Heart left ventricle (tissue), 16 donors: ENCODE measurements around the gene CACNA1D. TPM values are rescaled to one million over a fixed set of nuclear protein-coding genes. Genes with fewer than 3 reads are reported as not detected.

Experiments used
- ATAC-seq, 4 donors: fragments of 200-7000 bp; cut with Tn5 transposase; one replicate each; pipeline ENCODE4 v1.9.1; 2020 to 2022; ENCODE audit warnings: moderate library complexity in 4 of 4, mild to moderate bottlenecking in 3 of 4, moderate number of reproducible peaks in 1 of 4
- DNase-seq, 5 donors: peaks; one replicate each; pipeline ENCODE4 v3.0.0-alpha.2; 2020
- H3K27ac ChIP-seq, 12 donors: fragments of 200-600 bp; sonication (generic) in 4 of 12; one replicate each; pipeline versions ENCODE4 v1.5.0 to v1.8.0; 2016 to 2022; ENCODE audit warnings: mild to moderate bottlenecking in 2 of 12
- H3K27me3 ChIP-seq, 9 donors: fragments of 200-600 bp; sonication (generic) in 2 of 9; one replicate each; pipeline versions ENCODE4 v1.5.1 to v1.8.0; 2016 to 2022; ENCODE audit warnings: mild to moderate bottlenecking in 3 of 9
- H3K36me3 ChIP-seq, 9 donors: fragments of 200-600 bp; sonication (generic) in 2 of 9; one replicate each; pipeline versions ENCODE4 v1.5.0 to v1.8.0; 2018 to 2022; ENCODE audit warnings: mild to moderate bottlenecking in 2 of 9
- H3K4me1 ChIP-seq, 12 donors: fragments of 200-600 bp; sonication (generic) in 4 of 12; one replicate each; pipeline versions ENCODE4 v1.5.0 to v1.8.0; 2016 to 2022; ENCODE audit warnings: mild to moderate bottlenecking in 3 of 12
- H3K4me3 ChIP-seq, 12 donors: fragments of 200-600 bp; sonication (generic) in 4 of 12; one replicate each; pipeline versions ENCODE4 v1.5.0 to v1.8.0; 2017 to 2022; ENCODE audit warnings: mild to moderate bottlenecking in 9 of 12, moderate library complexity in 4 of 12
- H3K9me3 ChIP-seq, 12 donors: fragments of 200-600 bp; sonication (generic) in 4 of 12; one replicate each; pipeline versions ENCODE4 v1.5.0 to v1.8.0; 2016 to 2022; ENCODE audit warnings: mild to moderate bottlenecking in 1 of 12
- POLR2A ChIP-seq, 2 donors: fragments of 450-650 bp; IDR thresholded peaks; one replicate each; pipeline ENCODE4 v1.6.1; 2017; ENCODE audit warnings: antibody characterized with exemption in 2 of 2, mild to moderate bottlenecking in 2 of 2, moderate library complexity in 2 of 2
- WGBS, 4 donors: extraction: QIAGEN DNeasy Blood & Tissue Kit in 2 of 4; methylation state at CpG; one replicate each; pipeline versions ENCODE4 v1.1.5 to v1.1.7; 2013 to 2018; 5-methylcytosine and 5-hydroxymethylcytosine counted together
- intact Hi-C, 10 donors: fragments of 100-400 bp; cut with DNase I; formaldehyde crosslinking; loops; one replicate each; pipeline versions ENCODE4 v1.11.1 to v1.14.2; 2022
- polyA plus RNA-seq, 2 donors: library from polyadenylated mRNA; stranded (reverse); fragments of 200-250 nt; gene quantifications; one replicate each; pipeline ENCODE4 v1.2.3, GENCODE V29; 2013
- total RNA-seq, 9 donors: library from RNA; depleted of rRNA in 2 of 9; stranded (reverse); fragments of >200 nt in 2 of 9; fragmentation: NEBNext Ultra II Directional in 3 of 9; extraction: Animal tissue kit (Norgen Biotek cat#: 25700) in 3 of 9; gene quantifications; one replicate each; pipeline versions ENCODE4 v1.1.0 to v1.2.4, GENCODE V29; 2016 to 2023
- TF ChIP-seq, protein P1 (sequence below), 12 donors: fragments of 200-600 bp; sonication (generic) in 4 of 12; IDR thresholded peaks; one replicate each; pipeline versions ENCODE4 v1.5.0 to v1.8.0; 2018 to 2022; ENCODE audit warnings: antibody characterized with exemption in 12 of 12, mild to moderate bottlenecking in 5 of 12
- donor health status: ischemic (EF 13 %, LVEDD 7.1; RV severe dilation, severe dysfunction).
- donor health status: healthy with polysubstance abuse.
- donor health status: DM: no; HTN: yes; CAD: no.
- donor health status: DM: no; HTN: no; CAD: no.
- donor health status: ischemic (EF 25% LVEDD 6.9; RV normal size, moderate dysfunction).
- donor health status: ischemic (EF 25% LVEDD 5.7; RV mildly dilated, moderate dysfunction).
- donor health status: healthy.
- donor health status: DM: yes; HTN: yes; CAD: no.
- donor health status: ischemic (EF 35%, LVEDD 5.7; RV mildly dilated, moderate dysfunction).
- donor health status: nonischemic (EF 11% LVEDD 7.7; RV severe dilation, severe dysfunction).
- donor health status: DM: yes; HTN: yes; CAD: no.
- donor health status: PGD.
- donor health status: ischemic (EF 29% LVEDD 5.4; RV normal size, mild dysfunction).
- donor health status: nonischemic (EF 23%, LVEDD 6.1; RV moderate dilation, normal function).

Gene CACNA1D
- total and polyA plus RNA-seq, 11 donors: 0.06 to 2.4 (median 0.40) TPM; not detected in 1

DNA sequence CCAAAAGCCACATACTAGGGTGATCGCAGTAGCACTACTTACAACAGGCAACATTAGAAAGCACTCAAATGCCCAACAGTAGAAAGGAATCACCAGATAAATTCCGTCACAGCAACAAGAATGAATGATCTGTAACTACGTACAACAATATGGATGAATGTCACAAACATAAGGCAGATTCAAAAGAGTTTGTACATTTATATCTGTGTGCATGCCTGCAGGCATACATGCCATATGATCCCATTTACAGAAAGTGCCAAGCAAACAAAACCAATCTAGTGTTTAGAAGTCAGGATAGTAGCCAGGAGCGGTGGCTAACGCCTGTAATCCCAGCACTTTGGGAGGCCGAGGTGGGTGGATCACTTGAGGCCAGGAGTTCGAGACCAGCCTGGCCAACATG, 355.5 kb downstream of the CACNA1D start:
- H3K9me3 ChIP-seq: no peaks in the 10 kb centered on the region
- TF ChIP-seq, protein P1, sequence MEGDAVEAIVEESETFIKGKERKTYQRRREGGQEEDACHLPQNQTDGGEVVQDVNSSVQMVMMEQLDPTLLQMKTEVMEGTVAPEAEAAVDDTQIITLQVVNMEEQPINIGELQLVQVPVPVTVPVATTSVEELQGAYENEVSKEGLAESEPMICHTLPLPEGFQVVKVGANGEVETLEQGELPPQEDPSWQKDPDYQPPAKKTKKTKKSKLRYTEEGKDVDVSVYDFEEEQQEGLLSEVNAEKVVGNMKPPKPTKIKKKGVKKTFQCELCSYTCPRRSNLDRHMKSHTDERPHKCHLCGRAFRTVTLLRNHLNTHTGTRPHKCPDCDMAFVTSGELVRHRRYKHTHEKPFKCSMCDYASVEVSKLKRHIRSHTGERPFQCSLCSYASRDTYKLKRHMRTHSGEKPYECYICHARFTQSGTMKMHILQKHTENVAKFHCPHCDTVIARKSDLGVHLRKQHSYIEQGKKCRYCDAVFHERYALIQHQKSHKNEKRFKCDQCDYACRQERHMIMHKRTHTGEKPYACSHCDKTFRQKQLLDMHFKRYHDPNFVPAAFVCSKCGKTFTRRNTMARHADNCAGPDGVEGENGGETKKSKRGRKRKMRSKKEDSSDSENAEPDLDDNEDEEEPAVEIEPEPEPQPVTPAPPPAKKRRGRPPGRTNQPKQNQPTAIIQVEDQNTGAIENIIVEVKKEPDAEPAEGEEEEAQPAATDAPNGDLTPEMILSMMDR (IDR thresholded peaks at IDR 0.05): no peak
- no peak for TF ChIP-seq POLR2A (IDR thresholded peaks at IDR 0.05)
- H3K27me3 ChIP-seq: peaks cover 0 to 25% (median 10%) of the 10 kb centered on the region in 9 donors
- peaks cover 0 to 18% (median 5%) of the 10 kb centered on the region in 12 donors for H3K4me1 ChIP-seq
- intact Hi-C loops: loop anchor here in 1 of 10 donors (10.0 kb wide), 1 partner anchor 555 kb away; no protein-coding TSS in a partner anchor
- no peak for ATAC-seq
- 92 to 95% (median 93%) methylated on average over 7 of the region's 7 CpGs for WGBS, 4 donors
- no peak overlapping the region for H3K4me3 ChIP-seq
- DNase-seq: no peak
- H3K27ac ChIP-seq: no peak overlapping the region
- no peaks in the 10 kb centered on the region for H3K36me3 ChIP-seq

DNA sequence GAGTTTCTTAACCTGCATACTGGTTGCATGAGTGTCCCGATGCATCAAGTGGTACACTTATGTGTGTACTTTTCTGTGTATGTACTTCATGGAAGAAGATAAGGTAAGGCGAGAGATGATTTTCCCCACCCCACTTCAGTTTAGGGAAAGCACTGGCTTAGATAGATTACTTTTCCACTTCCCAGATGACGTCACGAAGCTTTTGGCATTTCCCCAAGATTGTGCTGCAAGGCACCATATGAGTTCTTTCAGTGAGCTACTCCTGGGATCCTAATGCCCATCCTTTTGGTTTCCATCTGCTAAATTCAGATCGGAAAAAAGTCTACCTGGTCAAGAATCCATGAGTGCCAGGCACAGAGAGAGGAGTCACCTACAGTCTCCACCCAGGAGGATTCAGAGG, 356.5 kb downstream of the CACNA1D start:
- H3K27ac ChIP-seq: no peak overlapping the region
- peaks cover 0 to 10% (median 5%) of the 10 kb centered on the region in 12 donors for H3K4me1 ChIP-seq
- WGBS, 4 donors: 29 to 41% (median 30%) methylated on average over 5 of the region's 5 CpGs
- intact Hi-C loops: loop anchor here in 1 of 10 donors (10.0 kb wide), 1 partner anchor 556 kb away; no protein-coding TSS in a partner anchor
- no peaks in the 10 kb centered on the region for H3K36me3 ChIP-seq
- peak in 1 of 5 donors; percentile 20 for DNase-seq
- TF ChIP-seq, protein P1 (IDR thresholded peaks at IDR 0.05): no peak
- TF ChIP-seq POLR2A (IDR thresholded peaks at IDR 0.05): no peak
- no peak overlapping the region for H3K4me3 ChIP-seq
- H3K27me3 ChIP-seq: peaks cover 0 to 22% (median 1%) of the 10 kb centered on the region in 9 donors
- H3K9me3 ChIP-seq: no peaks in the 10 kb centered on the region
- ATAC-seq: no peak

DNA sequence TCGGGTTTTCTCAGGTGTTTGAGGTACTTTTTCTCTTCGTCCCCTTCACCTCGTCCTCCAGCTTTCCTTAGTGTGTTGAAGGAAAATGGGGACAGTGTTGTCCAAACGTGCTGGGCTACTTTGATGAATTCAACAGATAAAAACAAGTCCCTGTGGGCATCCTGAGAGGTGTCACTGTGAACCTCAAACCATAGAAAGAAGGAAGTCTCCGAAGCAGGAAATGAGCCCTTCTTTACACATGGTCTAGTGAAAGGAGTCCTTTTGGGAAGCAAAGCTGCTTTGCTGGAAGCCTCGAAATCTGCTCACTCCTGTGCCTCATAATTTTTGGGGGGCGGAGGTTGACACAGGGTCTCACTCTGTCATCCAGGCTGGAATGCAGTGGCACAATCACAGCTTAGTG, 362.6 kb downstream of the CACNA1D start:
- H3K9me3 ChIP-seq: no peaks in the 10 kb centered on the region
- intact Hi-C loops: loop anchor here in 1 of 10 donors (10.0 kb wide), 1 partner anchor 562 kb away; no protein-coding TSS in a partner anchor
- peaks cover 0 to 33% (median 21%) of the 10 kb centered on the region in 9 donors for H3K36me3 ChIP-seq
- H3K4me1 ChIP-seq: peaks cover 0 to 8% (median 0%) of the 10 kb centered on the region in 12 donors
- no peak overlapping the region for H3K27ac ChIP-seq
- no peak for TF ChIP-seq POLR2A (IDR thresholded peaks at IDR 0.05)
- TF ChIP-seq, protein P1 (IDR thresholded peaks at IDR 0.05): no peak
- ATAC-seq: no peak
- no peaks in the 10 kb centered on the region for H3K27me3 ChIP-seq
- WGBS, 4 donors: 65 to 81% (median 79%) methylated on average over 7 of the region's 7 CpGs
- no peak for DNase-seq
- H3K4me3 ChIP-seq: no peak overlapping the region

DNA sequence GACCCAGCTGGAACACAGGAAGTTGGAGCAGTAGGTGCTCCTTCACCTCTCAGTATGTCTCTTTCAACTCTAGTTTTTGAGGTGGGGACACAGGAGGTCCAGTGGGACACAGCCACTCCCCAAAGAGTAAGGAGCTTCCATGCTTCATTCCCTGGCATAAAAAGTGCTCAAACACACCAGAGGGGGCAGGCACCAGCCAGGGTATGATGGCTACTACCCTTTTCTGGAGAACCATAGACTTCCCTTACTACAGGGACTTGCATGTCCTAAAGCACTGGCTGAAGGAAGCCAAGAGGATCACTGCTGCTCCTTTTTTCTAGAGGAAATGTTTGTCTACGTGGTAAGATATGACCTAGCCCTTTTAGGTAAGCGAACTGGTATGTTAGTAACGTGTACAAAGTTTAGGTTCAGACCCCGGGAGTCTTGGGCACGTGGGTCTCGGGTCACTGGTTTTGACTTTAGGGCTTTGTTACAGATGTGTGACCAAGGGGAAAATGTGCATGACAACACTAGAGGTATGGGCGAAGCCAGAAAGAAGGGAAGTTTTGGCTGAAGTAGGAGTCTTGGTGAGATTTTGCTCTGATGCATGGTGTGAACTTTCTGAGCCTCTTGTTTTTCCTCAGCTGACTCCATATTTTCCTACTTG, 363.8 kb downstream of the CACNA1D start:
- TF ChIP-seq, protein P1 (IDR thresholded peaks at IDR 0.05): no peak
- TF ChIP-seq POLR2A (IDR thresholded peaks at IDR 0.05): no peak
- no peak overlapping the region for H3K27ac ChIP-seq
- H3K27me3 ChIP-seq: no peaks in the 10 kb centered on the region
- no peaks in the 10 kb centered on the region for H3K9me3 ChIP-seq
- peaks cover 0 to 45% (median 33%) of the 10 kb centered on the region in 9 donors for H3K36me3 ChIP-seq
- DNase-seq (no peak), ATAC-seq (no peak)
- intact Hi-C loops: loop anchor here in 1 of 10 donors (10.0 kb wide), 1 partner anchor 563 kb away; no protein-coding TSS in a partner anchor
- H3K4me1 ChIP-seq: peaks cover 0 to 8% (median 0%) of the 10 kb centered on the region in 12 donors
- no peak overlapping the region for H3K4me3 ChIP-seq
- 83 to 90% (median 88%) methylated on average over 7 of the region's 7 CpGs for WGBS, 4 donors
